ENCODE data around the gene DNAJC13. TPM values are rescaled to one million over a fixed set of nuclear protein-coding genes. Genes with fewer than 3 reads are reported as not detected.
A peak's percentile ranks its signal among the peaks of the same experiment; 100 is the strongest.

The DNAJC13 gene
- total and polyA plus RNA-seq, 2 experiments from 2014 or later: 14.3 to 34.6 TPM

DNA sequence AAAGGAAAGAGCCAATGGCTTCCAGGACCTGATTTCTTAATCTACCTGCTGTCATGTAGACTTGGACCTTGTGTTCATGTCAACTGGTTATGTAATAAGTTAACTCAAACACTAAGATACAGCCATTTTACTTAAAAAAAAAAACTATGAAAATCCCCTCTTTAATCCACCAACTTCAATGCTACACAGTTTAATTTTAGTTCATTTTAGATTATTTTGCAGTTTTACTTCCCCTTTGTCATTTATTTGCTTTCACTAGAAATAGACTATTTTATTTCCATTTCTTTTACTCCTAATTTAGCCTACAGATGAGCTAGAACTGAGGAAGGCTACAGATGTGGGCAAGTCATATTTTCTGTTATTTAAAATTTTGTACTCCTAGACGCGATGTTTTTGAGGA lies 10.7 kb upstream of the DNAJC13 start:
- no peaks in the 10 kb centered on the region for H3K9me3 ChIP-seq (ENCODE audit: low read depth)
- no peaks in the 10 kb centered on the region for H3K36me3 ChIP-seq
- no peak overlapping the region for H3K4me3 ChIP-seq
- no peaks in the 10 kb centered on the region for H3K27me3 ChIP-seq
- no peak overlapping the region for H3K27ac ChIP-seq
- no peak for DNase-seq (ENCODE audit: low read depth in 1 of 2, low spot score in 1 of 2)
- TF ChIP-seq CTCF (IDR thresholded peaks at IDR 0.05; ENCODE audit: low read depth, low read length): no peak
- H3K4me1 ChIP-seq (ENCODE audit: low read depth): peaks cover 10% of the 10 kb centered on the region

- TF ChIP-seq CTCF (IDR thresholded peaks at IDR 0.05; ENCODE audit: low read depth, low read length): no peak
- Histone ChIP-seq H3K27me3 (no peaks in the 10 kb centered on the region), H3K36me3 (no peaks in the 10 kb centered on the region), H3K4me1 (ENCODE audit: low read depth) (peaks cover 10% of the 10 kb centered on the region), H3K4me3 (no peak overlapping the region), H3K9me3 (ENCODE audit: low read depth) (no peaks in the 10 kb centered on the region), H3K27ac (no peak overlapping the region)
- DNase-seq (ENCODE audit: low read depth in 1 of 2, low spot score in 1 of 2): no peak
Measured at GRCh38 chr3:132407025-132407424, 10.3 kb upstream of the DNAJC13 start.

GRCh38 chr3:132414841-132415240 lies 2.5 kb upstream of the DNAJC13 start:
- DNase-seq (ENCODE audit: low read depth in 1 of 2, low spot score in 1 of 2): peak in 1 of 2 donors; percentile 38
- H3K36me3 ChIP-seq: no peaks in the 10 kb centered on the region
- H3K9me3 ChIP-seq (ENCODE audit: low read depth): no peaks in the 10 kb centered on the region
- no peaks in the 10 kb centered on the region for H3K27me3 ChIP-seq
- TF ChIP-seq CTCF (IDR thresholded peaks at IDR 0.05; ENCODE audit: low read depth, low read length): no peak
- H3K4me3 ChIP-seq: no peak overlapping the region
- H3K27ac ChIP-seq: peak overlapping the region; percentile 94
- peaks cover 34% of the 10 kb centered on the region for H3K4me1 ChIP-seq (ENCODE audit: low read depth)

DNA sequence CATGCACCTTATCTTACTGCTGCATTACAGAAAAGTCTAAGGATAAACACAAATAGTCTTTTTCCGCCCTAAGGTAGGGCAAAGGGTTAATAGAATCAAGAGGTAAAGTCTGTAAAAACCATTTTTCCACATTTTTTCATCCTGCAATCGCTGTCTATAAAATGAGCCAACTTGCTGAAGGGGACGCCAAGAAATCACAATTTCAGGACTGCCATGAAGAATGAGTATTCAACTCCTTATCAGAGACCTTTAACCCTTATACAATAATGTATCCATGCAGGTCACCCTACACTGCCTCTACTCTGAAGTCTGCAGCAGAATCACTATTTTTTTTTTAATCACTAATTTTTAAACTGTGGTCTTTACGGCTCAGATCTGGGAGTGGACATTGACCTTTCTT lies 1.1 kb upstream of the DNAJC13 start:
- H3K9me3 ChIP-seq (ENCODE audit: low read depth): no peaks in the 10 kb centered on the region
- H3K4me3 ChIP-seq: no peak overlapping the region
- DNase-seq (ENCODE audit: low read depth in 1 of 2, low spot score in 1 of 2): no peak
- peaks cover 41% of the 10 kb centered on the region for H3K4me1 ChIP-seq (ENCODE audit: low read depth)
- H3K27me3 ChIP-seq: no peaks in the 10 kb centered on the region
- no peaks in the 10 kb centered on the region for H3K36me3 ChIP-seq
- H3K27ac ChIP-seq: peak overlapping the region; percentile 94
- TF ChIP-seq CTCF (IDR thresholded peaks at IDR 0.05; ENCODE audit: low read depth, low read length): no peak

DNA sequence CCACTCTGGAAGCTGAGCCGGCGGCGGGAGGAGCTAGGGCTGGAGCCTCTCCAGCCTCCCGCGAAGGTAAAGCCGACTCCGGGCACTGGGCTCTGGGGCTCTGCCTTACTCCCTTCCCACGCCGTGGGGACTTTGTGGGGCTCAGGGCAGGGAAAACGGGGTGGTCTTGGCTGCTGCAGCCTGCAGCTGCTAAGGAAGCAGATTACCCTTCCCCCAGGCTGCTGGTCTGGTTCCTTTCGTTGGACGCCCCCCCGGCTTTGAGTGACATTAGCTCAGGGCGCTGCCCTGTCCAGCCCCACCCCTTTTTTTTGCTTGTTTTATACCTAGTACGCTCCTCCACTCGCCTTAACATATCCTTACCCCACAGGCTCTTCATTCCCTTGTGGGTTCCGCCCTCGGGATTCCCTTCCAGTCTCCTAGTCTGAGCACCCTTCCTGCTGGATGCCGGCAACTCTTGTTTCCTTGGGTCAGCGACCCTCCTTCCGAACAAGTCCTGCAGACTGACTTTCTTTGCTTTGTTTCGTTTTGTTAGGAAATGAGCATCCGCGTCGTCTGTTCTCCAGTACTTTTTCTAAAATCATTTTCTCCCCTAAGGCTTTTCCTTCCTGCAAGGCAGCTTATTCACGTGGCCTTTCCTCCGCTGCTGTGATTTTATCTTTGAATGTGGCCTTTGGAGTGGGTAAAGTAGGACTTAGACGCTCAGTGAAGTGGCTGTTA lies 551 bp downstream of the DNAJC13 start:
- peaks cover 41% of the 10 kb centered on the region for H3K4me1 ChIP-seq (ENCODE audit: low read depth)
- no peaks in the 10 kb centered on the region for H3K36me3 ChIP-seq
- DNase-seq (ENCODE audit: low read depth in 1 of 2, low spot score in 1 of 2): peak; percentile 59 to 82
- peak overlapping the region; percentile 94 for H3K27ac ChIP-seq
- no peaks in the 10 kb centered on the region for H3K9me3 ChIP-seq (ENCODE audit: low read depth)
- peak overlapping the region; percentile 94 for H3K4me3 ChIP-seq
- no peaks in the 10 kb centered on the region for H3K27me3 ChIP-seq
- TF ChIP-seq CTCF (IDR thresholded peaks at IDR 0.05; ENCODE audit: low read depth, low read length): no peak
